Measurements from ENCODE around the gene HDAC7.

- TF ChIP-seq EZH2 (IDR thresholded peaks at IDR 0.05; ENCODE audit: low read length, unreplicated experiment): no peak
- TF ChIP-seq CTCF (conservative IDR thresholded peaks at IDR 0.05; ENCODE audit: low read depth, low read length): no peak
- TF ChIP-seq EZH2phosphoT487 (IDR thresholded peaks at IDR 0.05; ENCODE audit: borderline replicate concordance, low read length): no peak
Observed at GRCh38 chr12:47790676-47791350, 28.9 kb downstream of the HDAC7 start.

All from PC-3 (cell line).